RWPE2 (cell line): Measurements from ENCODE around the gene LKAAEAR1.
A peak's percentile ranks its signal among the peaks of the same experiment; 100 is the strongest.

Experiments used
- ATAC-seq: fragments of 200-7000 bp; cut with Tn5 transposase; 3 replicates; pipeline ENCODE4 v1.9.1; 2021; ENCODE audit warnings: low read depth
- DNase-seq: peaks from one replicate; pipeline ENCODE4 v3.0.0-alpha.2; 2020; ENCODE audit warnings: low spot score
- H3K27ac ChIP-seq: fragments of 450-650 bp; 2 replicates; pipeline ENCODE4 v1.5.1; 2017; ENCODE audit warnings: mild to moderate bottlenecking; ENCODE audit not compliant: poor library complexity, severe bottlenecking
- H3K27me3 ChIP-seq: fragments of 250-450 bp; sonication (Bioruptor Pico); 2 replicates; pipeline ENCODE4 v1.5.1; 2021; ENCODE audit warnings: mild to moderate bottlenecking, moderate library complexity; ENCODE audit not compliant: insufficient read depth, poor library complexity, severe bottlenecking
- H3K36me3 ChIP-seq: fragments of 250-450 bp; sonication (Bioruptor Pico); 2 replicates; pipeline ENCODE4 v1.5.1; 2020; ENCODE audit warnings: low read depth, mild to moderate bottlenecking, moderate library complexity
- H3K4me1 ChIP-seq: fragments of 250-450 bp; sonication (Bioruptor Pico); 2 replicates; pipeline ENCODE4 v1.5.1; 2021; ENCODE audit warnings: mild to moderate bottlenecking, moderate library complexity; ENCODE audit not compliant: insufficient read depth, poor library complexity, severe bottlenecking
- H3K4me3 ChIP-seq: fragments of 250-450 bp; sonication (Bioruptor Pico); 2 replicates; pipeline ENCODE4 v1.5.1; 2021; ENCODE audit warnings: mild to moderate bottlenecking, moderate library complexity; ENCODE audit not compliant: severe bottlenecking
- H3K9me3 ChIP-seq: fragments of 250-450 bp; sonication (Bioruptor Pico); 2 replicates; pipeline ENCODE4 v1.5.1; 2021; ENCODE audit warnings: mild to moderate bottlenecking, moderate library complexity; ENCODE audit not compliant: severe bottlenecking
- TF ChIP-seq, protein P1 (sequence below): fragments of 450-650 bp; IDR thresholded peaks from one replicate; pipeline ENCODE4 v1.5.1; 2017; ENCODE audit warnings: mild to moderate bottlenecking, moderate library complexity; ENCODE audit not compliant: poor library complexity, severe bottlenecking

The LKAAEAR1 gene

DNA sequence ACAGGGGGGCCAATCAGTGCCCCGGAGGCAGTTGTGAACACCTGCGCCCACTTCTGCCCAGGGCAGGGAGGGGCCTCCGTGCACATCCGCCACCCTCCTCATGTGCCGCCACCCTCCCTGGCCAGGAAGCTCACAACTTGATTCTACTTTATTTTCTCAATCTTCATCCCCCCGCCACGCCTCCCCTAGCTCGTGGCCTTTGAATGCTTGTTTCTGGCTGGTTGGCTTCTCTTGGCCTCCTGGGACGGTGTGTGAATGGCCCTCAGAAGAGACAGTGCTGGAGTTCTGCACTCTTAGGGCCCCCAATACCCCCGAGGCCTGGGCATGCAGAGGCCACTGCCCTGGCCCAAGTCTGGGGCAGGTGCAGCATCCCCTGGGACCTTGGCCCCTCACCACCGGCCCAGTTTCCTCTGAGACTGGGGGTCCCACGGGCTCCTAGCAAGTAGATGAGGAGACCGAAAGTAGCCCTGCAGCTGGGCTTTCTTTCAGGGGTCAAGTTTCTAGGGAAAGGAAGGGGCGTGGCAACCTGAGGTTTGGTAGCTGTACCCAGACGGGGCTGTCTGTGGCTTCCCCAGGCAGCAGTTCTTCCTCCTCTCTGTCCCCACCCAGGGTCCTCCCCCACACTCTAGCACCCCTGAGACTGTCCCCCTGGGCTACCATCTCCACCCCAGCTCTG, 6.2 kb downstream of the LKAAEAR1 start:
- H3K27me3 ChIP-seq: peaks cover under 1% of the 10 kb centered on the region
- no peaks in the 10 kb centered on the region for H3K9me3 ChIP-seq
- peak overlapping the region; percentile 85 for H3K4me3 ChIP-seq
- H3K36me3 ChIP-seq: no peaks in the 10 kb centered on the region
- DNase-seq (no peak), ATAC-seq (no peak)
- TF ChIP-seq, protein P1, sequence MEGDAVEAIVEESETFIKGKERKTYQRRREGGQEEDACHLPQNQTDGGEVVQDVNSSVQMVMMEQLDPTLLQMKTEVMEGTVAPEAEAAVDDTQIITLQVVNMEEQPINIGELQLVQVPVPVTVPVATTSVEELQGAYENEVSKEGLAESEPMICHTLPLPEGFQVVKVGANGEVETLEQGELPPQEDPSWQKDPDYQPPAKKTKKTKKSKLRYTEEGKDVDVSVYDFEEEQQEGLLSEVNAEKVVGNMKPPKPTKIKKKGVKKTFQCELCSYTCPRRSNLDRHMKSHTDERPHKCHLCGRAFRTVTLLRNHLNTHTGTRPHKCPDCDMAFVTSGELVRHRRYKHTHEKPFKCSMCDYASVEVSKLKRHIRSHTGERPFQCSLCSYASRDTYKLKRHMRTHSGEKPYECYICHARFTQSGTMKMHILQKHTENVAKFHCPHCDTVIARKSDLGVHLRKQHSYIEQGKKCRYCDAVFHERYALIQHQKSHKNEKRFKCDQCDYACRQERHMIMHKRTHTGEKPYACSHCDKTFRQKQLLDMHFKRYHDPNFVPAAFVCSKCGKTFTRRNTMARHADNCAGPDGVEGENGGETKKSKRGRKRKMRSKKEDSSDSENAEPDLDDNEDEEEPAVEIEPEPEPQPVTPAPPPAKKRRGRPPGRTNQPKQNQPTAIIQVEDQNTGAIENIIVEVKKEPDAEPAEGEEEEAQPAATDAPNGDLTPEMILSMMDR: no peak
- H3K27ac ChIP-seq: no peak overlapping the region
- H3K4me1 ChIP-seq: peaks cover 10% of the 10 kb centered on the region

DNA sequence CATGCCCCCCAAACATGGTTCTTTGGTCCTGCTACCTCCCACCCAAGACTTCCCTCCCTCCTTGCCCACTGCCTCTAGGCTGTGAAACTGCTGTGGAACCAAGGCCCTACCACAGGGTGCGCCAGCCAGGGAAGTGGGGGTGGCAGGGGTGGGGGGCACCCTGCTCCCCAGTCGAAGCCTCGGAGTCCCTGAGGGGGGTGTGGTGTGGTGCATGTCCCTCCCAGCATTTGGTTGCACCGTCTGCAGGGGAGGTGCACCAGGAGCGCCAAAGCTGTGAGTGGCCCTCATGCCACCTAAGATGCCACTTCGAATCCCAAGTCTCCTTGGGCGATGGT, 6.7 kb downstream of the LKAAEAR1 start:
- peaks cover 10% of the 10 kb centered on the region for H3K4me1 ChIP-seq

DNA sequence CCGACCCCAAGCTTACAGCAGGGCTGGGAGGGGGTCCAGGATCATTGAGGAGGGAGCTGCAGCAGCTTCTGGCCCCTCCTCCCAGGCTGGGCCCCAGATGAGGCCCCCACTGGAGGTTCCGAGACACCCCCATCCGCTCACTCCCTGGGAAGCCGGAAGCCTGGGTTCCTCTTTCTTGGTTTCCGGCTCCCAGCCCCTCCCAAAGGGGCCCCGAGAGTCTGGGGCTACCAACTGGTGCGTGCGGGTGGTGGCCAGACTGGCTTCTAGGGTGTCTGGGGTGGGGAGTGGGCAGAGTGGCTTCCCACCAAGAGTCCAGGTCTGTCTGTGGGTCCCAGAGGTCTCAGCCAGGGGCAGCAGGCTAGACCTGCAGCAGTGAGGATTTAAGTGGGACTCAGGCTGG, 7.1 kb downstream of the LKAAEAR1 start:
- H3K4me1 ChIP-seq: peaks cover 10% of the 10 kb centered on the region
- DNase-seq: no peak

More for the DNA sequence above, 6.7 kb downstream of the LKAAEAR1 start:
- no peak overlapping the region for H3K27ac ChIP-seq
- TF ChIP-seq, protein P1: no peak
- H3K4me3 ChIP-seq: no peak overlapping the region
- ATAC-seq (no peak), DNase-seq (no peak)
- H3K9me3 ChIP-seq: no peaks in the 10 kb centered on the region
- H3K27me3 ChIP-seq: no peaks in the 10 kb centered on the region
- no peaks in the 10 kb centered on the region for H3K36me3 ChIP-seq

DNA sequence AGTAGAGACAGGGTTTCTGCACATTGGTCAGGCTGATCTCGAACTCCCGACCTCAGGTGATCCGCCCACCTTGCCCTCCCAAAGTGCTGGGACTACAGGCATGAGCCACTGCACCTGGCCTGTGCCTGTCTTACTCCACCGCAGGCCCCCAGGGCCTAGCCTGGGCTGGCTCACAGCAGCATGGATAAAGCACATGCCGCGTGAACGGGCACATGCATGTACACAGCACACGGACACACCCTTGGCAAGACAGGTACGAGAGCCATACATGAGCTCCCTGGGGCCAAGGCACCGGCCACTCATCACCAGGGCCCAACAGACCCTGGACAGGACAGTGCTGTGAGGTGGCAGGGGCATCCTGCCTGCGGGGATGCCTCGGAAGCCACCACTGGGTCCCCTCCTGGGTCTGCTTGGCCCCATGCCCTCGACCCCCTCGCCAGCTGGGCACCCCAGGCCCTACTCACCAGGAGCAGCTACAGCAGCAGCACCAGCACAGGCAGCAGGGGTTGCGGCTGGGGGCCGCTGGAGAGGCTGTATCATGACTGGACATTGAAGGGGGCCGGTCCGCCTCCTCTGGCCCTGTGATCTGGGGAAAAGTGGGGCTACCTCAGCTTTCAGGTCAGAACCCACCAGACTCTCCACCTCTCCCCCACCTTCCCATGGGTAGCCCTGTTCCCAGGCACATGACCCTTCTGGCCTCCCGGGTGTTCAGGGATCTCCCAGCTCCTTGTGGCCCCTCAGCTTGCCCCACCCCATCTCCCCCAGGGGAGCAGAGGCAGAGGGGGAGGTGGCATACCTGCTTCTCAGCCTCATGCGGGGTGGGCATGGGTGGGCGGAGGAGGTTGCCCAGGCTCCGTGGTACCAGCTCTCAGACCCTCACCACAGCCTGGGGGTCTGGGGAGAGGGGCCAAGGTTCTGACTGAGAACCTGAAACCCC, 7.9 kb downstream of the LKAAEAR1 start:
- no peak for DNase-seq
- H3K9me3 ChIP-seq: no peaks in the 10 kb centered on the region
- H3K27me3 ChIP-seq: no peaks in the 10 kb centered on the region
- H3K36me3 ChIP-seq: no peaks in the 10 kb centered on the region
- peaks cover 10% of the 10 kb centered on the region for H3K4me1 ChIP-seq
- H3K27ac ChIP-seq: no peak overlapping the region
- ATAC-seq: no peak
- TF ChIP-seq, protein P1: no peak
- H3K4me3 ChIP-seq: no peak overlapping the region

More for the DNA sequence above, 7.1 kb downstream of the LKAAEAR1 start:
- ATAC-seq: no peak
- TF ChIP-seq, protein P1: no peak
- Histone ChIP-seq H3K27me3 (no peaks in the 10 kb centered on the region), H3K36me3 (no peaks in the 10 kb centered on the region), H3K9me3 (no peaks in the 10 kb centered on the region), H3K27ac (no peak overlapping the region), H3K4me3 (no peak overlapping the region)
